NCI-H82 treated with DMSO at 0.1 percent for 48 hours (cell line): Measurements from ENCODE around the gene OBP2B.
"Not testable (repeated sequence)": the region's sequence is repeated elsewhere in the genome, so short reads cannot be mapped to it uniquely, and the experiment has no call there.

Experiments used
- DNase-seq: peaks from one replicate; lab custom pipeline; 2025; ENCODE audit not compliant: unreplicated experiment; lab: John Stamatoyannopoulos, UW

Gene OBP2B

GRCh38 chr9:133202688-133203453, 6.2 kb downstream of the OBP2B start:
- DNase-seq: no peak

DNA sequence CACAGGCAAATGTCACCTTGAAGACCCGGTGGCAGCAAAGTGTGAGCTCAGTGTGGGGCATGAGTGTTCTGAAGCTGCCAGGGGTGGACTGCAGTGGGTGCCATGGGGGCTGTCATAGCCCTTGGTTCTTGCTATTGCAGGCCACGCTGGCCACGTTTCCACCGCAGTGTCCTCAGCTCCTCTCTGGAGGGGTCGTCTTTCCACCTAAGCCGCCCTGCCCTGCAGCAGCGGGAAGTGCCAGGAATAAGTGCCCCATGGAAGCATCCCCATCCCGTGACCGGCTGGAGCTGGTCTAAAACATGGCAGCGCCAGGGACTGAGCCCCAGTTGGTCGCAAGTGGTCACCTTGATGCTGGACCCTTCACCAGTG, 6.9 kb downstream of the OBP2B start:
- no peak for DNase-seq

GRCh38 chr9:133201424-133202144, 7.5 kb downstream of the OBP2B start:
- DNase-seq: no peak

DNA sequence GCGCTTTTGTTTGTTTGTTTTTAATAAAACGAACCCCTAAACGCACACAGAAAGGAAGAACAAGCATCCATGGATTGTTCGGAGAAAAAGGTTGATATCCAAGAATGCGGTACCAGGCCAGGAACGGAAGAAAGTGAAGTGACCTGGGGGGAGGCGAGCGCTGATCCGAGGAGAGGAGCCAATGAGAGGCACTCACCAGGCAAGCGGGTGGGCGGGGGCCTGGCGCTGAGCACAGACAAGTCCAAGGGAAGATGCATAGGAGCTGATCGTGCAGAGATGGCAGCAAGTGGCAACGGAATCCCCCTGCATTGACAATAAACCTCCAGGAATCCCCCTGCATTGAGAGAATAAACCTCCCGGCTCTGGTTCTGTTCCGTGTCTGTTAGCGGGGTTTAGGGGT, 8.4 kb downstream of the OBP2B start:
- no peak for DNase-seq

- no peak for DNase-seq
Measured at GRCh38 chr9:133199648-133200321, 9.3 kb downstream of the OBP2B start.

DNA sequence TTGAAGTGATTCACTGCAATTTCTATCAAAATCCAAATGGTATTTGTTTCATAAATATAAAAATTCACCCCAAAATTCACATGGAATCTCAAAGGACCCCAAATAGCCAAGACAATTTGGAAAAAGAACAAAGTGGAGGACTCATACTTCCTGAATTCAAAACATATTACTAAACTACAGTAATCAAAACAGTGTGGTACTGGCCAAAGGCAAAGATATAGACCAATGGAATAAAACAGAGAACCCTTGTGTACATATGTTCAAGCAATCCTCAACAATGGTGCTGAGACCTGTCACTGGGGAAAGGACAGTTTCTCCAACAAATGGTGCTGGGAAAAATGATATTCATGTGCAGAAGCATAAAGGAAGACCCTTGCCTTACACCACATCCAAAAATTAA, 14.0 kb downstream of the OBP2B start:
- DNase-seq: no peak

DNA sequence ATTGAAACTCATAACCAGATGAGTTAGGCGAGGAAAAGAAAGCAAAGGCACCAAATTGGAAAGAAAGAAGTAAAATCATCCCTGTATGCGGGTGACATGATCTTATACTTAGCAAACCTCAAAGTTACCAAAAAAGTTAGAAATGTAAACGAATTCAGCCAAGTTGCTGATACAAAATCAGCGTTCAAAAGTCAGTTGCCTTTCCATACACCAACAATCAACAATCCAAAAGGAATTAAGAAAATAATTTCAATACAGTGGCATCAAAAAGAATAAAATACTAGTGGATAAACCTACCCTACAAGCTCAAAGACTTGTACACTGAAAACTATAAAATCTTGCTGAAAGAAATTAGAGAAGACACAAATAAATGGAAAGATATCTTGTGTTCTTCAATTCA, 14.5 kb downstream of the OBP2B start:
- DNase-seq: no peak

DNA sequence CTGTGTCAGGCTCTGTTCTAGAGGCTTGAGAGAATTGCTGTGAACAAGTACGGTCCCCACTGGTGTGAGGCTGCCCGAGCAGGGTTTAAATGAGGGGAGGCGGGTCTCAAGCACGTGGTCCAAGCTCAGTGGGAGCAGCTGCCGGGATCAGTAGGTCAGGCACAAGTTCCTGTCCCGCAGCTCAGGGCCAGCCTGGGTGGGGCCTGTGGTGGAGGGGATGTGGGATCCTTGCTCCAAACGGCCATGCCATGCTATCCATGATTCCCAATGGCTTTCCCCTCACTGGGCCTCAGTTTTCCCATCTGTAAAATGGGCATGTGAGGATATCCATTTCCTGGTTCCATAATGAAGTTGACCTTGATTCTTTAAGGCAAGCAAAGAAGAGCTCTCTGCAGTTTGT, 17.1 kb downstream of the OBP2B start:
- no peak for DNase-seq

GRCh38 chr9:133189826-133190225, 19.2 kb downstream of the OBP2B start:
- no peak for DNase-seq

GRCh38 chr9:133188843-133189180, 20.2 kb downstream of the OBP2B start:
- no peak for DNase-seq

DNA sequence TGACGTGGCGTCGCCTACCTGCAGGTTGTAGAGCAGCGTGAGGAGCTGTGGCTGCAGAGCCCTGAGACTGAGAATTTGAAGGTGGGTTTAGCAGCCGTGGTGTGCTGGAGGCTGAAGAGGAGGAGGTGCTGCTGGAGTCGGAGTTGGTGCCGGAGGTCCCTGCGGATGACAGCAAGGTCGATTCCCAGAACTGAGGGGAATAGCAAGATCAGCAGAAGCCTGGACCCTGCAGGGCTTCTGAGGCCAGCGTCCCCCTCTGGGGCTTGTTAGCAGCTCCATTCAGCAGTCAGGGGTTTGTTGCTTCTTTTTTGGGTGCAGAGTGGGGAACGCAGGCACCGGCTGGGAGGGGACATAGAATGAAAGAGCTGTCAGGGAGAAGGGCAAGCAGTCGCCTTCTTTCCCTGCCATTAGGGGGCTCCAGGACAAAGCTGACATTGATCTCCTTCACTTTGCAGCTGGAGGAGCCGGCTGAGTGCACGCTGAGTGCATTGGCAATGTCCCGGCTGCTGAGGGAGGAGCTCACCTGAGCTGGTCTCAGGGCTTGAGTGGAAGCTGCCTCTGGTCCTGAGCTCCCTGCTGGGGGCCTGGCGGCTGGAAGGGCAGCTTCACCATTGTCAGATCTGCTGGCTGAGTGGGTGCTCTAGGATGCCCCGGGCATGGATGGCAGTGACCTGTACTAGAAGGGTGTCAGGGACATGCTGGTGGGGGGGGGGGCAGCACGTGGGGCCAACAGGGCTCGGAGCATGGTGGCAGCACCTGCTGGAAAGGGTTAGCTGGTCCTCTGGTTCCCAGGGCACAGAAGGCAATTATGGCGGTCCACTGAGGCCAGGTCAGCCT, 20.8 kb downstream of the OBP2B start:
- no peak for DNase-seq

DNA sequence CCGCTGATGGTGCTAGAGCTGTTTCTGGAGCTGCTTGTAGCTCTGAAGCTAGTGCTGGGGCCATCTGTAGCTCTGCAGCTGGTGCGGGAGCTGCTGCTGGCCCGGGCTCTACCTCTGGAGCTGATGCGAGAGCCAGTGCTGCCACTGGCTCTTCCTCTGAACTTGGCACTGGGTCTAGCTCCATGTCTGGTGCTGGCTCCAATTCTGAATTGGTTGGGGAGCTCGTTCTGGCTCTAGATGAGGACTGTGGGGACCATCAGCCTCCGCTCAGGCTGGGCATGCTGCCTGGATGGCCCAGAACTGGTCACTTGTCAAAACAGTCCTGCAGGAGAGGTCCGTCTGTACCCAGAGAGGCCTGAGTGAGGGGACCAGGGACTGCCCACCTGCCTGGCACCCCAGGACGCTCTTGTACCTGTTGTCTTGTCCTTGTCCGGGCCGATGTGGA, 21.5 kb downstream of the OBP2B start:
- DNase-seq: no peak

DNA sequence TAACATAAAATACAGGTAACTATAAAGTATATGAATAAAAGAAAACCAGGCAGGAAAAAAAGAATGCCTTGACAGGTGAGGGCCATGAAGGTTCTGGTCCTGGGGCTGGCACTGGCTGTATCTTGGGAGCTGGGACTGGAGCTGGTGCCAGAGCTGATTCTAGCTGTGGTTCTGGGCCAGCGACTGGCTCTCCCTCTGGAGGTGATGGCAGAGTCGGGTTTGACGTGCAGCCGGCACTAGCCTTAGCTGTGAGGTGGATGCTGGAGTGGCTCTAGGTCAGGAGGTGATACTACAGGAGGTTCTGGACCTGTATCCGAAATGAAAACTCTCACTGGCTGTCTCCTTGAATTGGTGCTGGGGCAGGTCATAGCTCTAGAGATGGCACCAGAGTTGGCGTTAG, 22.3 kb downstream of the OBP2B start:
- no peak for DNase-seq

GRCh38 chr9:133184971-133185370, 24.1 kb downstream of the OBP2B start:
- peak; percentile 17 for DNase-seq

GRCh38 chr9:133182151-133182550, 26.9 kb downstream of the OBP2B start:
- DNase-seq: no peak

GRCh38 chr9:133181561-133181960, 27.5 kb downstream of the OBP2B start:
- no peak for DNase-seq

DNA sequence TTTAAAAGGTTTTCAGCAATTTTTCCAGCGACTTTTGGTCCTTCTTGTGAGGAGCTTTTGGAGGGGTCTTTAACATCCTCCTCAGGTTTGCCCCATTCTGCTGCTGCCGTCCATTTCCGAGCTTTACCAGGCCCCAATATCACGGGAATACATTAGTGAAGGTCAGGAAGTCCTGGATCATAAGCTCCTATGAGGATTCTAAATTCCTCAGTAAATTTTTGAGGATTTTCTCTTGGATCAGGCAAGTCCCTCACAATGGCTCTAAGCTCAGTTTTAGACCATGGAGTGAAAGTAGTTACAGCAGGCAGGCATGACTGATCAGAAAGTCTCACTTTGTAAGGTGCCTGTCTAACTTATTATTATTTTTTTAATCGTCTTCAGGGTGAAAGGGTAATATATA, 28.1 kb downstream of the OBP2B start:
- no peak for DNase-seq

DNA sequence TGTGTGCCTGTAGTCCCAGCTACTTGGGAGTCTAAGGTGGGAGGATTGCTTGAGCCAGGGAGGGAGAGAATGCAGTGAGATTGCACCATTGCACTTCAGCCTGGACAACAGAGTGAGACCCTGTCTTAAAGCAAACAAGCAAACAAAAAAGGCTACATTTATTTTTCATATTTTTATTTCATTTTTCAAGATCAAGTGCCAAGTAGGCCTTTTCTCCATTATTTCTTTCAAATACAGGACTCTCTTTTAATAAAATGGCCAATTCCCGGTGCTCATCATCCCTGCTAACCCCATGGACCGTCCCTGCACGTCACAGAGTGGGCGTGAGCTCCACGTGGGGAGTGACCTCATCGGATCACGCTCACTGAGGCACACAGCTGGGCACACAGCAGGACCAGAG, 36.0 kb downstream of the OBP2B start:
- DNase-seq: no peak

GRCh38 chr9:133171161-133171961, 37.7 kb downstream of the OBP2B start:
- DNase-seq: no peak

DNA sequence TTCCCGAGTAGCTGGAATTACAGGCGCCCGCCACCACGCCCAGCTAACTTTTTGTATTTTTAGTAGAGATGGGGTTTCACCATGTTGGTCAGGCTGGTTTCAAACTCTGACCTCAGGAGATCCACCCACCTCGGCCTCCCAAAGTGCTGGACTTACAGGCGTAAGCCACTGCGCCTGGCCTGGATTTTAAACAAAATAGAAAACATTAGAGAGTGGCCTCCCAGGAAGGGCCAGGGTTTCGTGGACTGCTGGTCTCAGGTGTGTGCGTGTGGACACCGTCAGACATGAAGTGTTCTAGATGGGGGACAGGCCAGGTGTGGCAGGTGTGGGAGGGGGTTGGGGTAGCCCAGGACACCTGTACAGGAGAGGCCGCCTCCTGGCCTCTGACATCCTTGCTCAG, 38.3 kb downstream of the OBP2B start:
- no peak for DNase-seq

- DNase-seq: not testable (repeated sequence)
Measured at GRCh38 chr9:133169687-133170086, 39.4 kb downstream of the OBP2B start.
